Measurements from ENCODE around the gene AEBP1. TPM values are rescaled to one million over a fixed set of nuclear protein-coding genes. Genes with fewer than 3 reads are reported as not detected.

AEBP1 gene
- total and polyA plus RNA-seq, 2 of the 4 experiments (the other 2 are of a cell fraction), result 1.1 to 5.7 TPM

DNA sequence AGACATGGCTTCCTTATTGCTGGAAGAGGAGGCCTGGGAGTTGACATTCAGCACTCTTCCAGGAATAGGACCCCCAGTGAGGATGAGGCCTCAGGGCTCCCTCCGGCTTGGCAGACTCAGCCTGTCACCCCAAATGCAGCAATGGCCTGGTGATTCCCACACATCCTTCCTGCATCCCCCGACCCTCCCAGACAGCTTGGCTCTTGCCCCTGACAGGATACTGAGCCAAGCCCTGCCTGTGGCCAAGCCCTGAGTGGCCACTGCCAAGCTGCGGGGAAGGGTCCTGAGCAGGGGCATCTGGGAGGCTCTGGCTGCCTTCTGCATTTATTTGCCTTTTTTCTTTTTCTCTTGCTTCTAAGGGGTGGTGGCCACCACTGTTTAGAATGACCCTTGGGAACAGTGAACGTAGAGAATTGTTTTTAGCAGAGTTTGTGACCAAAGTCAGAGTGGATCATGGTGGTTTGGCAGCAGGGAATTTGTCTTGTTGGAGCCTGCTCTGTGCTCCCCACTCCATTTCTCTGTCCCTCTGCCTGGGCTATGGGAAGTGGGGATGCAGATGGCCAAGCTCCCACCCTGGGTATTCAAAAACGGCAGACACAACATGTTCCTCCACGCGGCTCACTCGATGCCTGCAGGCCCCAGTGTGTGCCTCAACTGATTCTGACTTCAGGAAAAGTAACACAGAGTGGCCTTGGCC is 43.0 kb upstream of the AEBP1 start:
- dilution Hi-C loops (cut with HindIII; ENCODE audit: low sequenced_read_pairs, unreplicated experiment) (no loop called here), intact Hi-C loops (cut with micrococcal nuclease) (no loop called here), in situ Hi-C loops (cut with MboI; ENCODE audit: low sequenced_read_pairs) (no loop called here)
- H3K9ac ChIP-seq (ENCODE audit: low read depth, low read length), result no peak overlapping the region
- no peak overlapping the region for H3K18ac ChIP-seq (ENCODE audit: low read depth, low read length)
- ChIA-PET POLR2A (ENCODE audit: unreplicated experiment) (no interaction called here), CTCF (no interaction called here)
- no peak overlapping the region for H4K8ac ChIP-seq (ENCODE audit: low read depth in 2 of 2, low read length in 2 of 2)
- WGBS, 2 experiments (ENCODE audit: extremely low coverage in 2 of 2, insufficient read length in 1 of 2), result 94% methylated on average over 4 of the region's 8 CpGs; no CpG with 5 or more reads in 1 of the 2 experiments
- no peak overlapping the region for H3K4ac ChIP-seq (ENCODE audit: low read depth, low read length)
- H4K91ac ChIP-seq (ENCODE audit: insufficient read depth, low read depth, low read length), result no peak overlapping the region
- no peak overlapping the region for H3K4me2 ChIP-seq (ENCODE audit: low read depth, low read length)
- peaks cover 42% of the 10 kb centered on the region for H4K20me1 ChIP-seq (ENCODE audit: insufficient read depth, low read length)
- H3K9me1 ChIP-seq (ENCODE audit: insufficient read depth, low read length), result no peaks in the 10 kb centered on the region; the same call in 1 of the 2 replicates
- no peak overlapping the region for H2BK120ac ChIP-seq (ENCODE audit: low read depth, low read length)
- no peak overlapping the region for H3K27ac ChIP-seq (ENCODE audit: insufficient read depth, low read length)
- no peaks in the 10 kb centered on the region for H3K9me3 ChIP-seq (ENCODE audit: control insufficient read depth, insufficient read depth, low read length)
- H3K14ac ChIP-seq (replicated peaks; ENCODE audit: low read depth, low read length), result no peak overlapping the region
- DNase-seq (no peak), ATAC-seq (ENCODE audit: low read depth) (no peak)
- H3K56ac ChIP-seq (ENCODE audit: extremely low read depth, insufficient read depth, low read length), result no peak overlapping the region
- H2BK20ac ChIP-seq (ENCODE audit: low read depth, low read length), result no peak overlapping the region
- H4K5ac ChIP-seq (ENCODE audit: low read depth, low read length), result no peak overlapping the region
- no peak overlapping the region for H3K23ac ChIP-seq (ENCODE audit: low read depth, low read length)
- H2BK5ac ChIP-seq (ENCODE audit: low read depth, low read length, poor library complexity, severe bottlenecking), result no peak overlapping the region
- no peak overlapping the region for H3K4me3 ChIP-seq (ENCODE audit: insufficient read depth, low read depth, low read length)
- H3K27me3 ChIP-seq (ENCODE audit: control insufficient read depth, insufficient read depth, low read length), result no peaks in the 10 kb centered on the region
- H3K36me3 ChIP-seq (ENCODE audit: control insufficient read depth, insufficient read depth, low read length), result peaks cover 59% of the 10 kb centered on the region
- H3K4me1 ChIP-seq (ENCODE audit: control insufficient read depth, insufficient read depth, low read length), result peaks cover 7% of the 10 kb centered on the region
- BruUV-seq (replicated peaks), result no TSS peak
- TF ChIP-seq MXI1 (IDR thresholded peaks at IDR 0.05; ENCODE audit: borderline replicate concordance, low read depth, low read length) (no peak), RCOR1 (IDR thresholded peaks at IDR 0.05; ENCODE audit: insufficient replicate concordance, low read length) (no peak), BHLHE40 (IDR thresholded peaks at IDR 0.05; ENCODE audit: low read depth, low read length) (no peak), NFE2L2 (IDR thresholded peaks at IDR 0.05; ENCODE audit: low read depth, low read length) (no peak), FOS (IDR thresholded peaks at IDR 0.05; ENCODE audit: low read depth, low read length) (no peak), SMC3 (IDR thresholded peaks at IDR 0.05; ENCODE audit: low read depth, low read length) (no peak), CEBPB (IDR thresholded peaks at IDR 0.05; ENCODE audit: low read depth, low read length) (no peak), MAFK (IDR thresholded peaks at IDR 0.05; ENCODE audit: low read depth, low read length) (no peak), MAZ (IDR thresholded peaks at IDR 0.05; ENCODE audit: borderline replicate concordance, low read depth, low read length) (no peak), CHD1 (IDR thresholded peaks at IDR 0.05; ENCODE audit: low read depth, low read length) (no peak), POLR2A (IDR thresholded peaks at IDR 0.05; ENCODE audit: low read depth, low read length) (no peak), RAD21 (IDR thresholded peaks at IDR 0.05; ENCODE audit: low read length) (no peak), RFX5 (IDR thresholded peaks at IDR 0.05; ENCODE audit: low read depth, low read length) (no peak)
- TF ChIP-seq, protein P1, sequence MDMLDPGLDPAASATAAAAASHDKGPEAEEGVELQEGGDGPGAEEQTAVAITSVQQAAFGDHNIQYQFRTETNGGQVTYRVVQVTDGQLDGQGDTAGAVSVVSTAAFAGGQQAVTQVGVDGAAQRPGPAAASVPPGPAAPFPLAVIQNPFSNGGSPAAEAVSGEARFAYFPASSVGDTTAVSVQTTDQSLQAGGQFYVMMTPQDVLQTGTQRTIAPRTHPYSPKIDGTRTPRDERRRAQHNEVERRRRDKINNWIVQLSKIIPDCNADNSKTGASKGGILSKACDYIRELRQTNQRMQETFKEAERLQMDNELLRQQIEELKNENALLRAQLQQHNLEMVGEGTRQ (IDR thresholded peaks at IDR 0.05; ENCODE audit: low read depth, low read length), result no peak
- TF ChIP-seq, protein P2, sequence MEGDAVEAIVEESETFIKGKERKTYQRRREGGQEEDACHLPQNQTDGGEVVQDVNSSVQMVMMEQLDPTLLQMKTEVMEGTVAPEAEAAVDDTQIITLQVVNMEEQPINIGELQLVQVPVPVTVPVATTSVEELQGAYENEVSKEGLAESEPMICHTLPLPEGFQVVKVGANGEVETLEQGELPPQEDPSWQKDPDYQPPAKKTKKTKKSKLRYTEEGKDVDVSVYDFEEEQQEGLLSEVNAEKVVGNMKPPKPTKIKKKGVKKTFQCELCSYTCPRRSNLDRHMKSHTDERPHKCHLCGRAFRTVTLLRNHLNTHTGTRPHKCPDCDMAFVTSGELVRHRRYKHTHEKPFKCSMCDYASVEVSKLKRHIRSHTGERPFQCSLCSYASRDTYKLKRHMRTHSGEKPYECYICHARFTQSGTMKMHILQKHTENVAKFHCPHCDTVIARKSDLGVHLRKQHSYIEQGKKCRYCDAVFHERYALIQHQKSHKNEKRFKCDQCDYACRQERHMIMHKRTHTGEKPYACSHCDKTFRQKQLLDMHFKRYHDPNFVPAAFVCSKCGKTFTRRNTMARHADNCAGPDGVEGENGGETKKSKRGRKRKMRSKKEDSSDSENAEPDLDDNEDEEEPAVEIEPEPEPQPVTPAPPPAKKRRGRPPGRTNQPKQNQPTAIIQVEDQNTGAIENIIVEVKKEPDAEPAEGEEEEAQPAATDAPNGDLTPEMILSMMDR (conservative IDR thresholded peaks at IDR 0.05; ENCODE audit: low read depth, low read length), result no peak
- TF ChIP-seq, protein P3, sequence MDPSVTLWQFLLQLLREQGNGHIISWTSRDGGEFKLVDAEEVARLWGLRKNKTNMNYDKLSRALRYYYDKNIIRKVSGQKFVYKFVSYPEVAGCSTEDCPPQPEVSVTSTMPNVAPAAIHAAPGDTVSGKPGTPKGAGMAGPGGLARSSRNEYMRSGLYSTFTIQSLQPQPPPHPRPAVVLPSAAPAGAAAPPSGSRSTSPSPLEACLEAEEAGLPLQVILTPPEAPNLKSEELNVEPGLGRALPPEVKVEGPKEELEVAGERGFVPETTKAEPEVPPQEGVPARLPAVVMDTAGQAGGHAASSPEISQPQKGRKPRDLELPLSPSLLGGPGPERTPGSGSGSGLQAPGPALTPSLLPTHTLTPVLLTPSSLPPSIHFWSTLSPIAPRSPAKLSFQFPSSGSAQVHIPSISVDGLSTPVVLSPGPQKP (IDR thresholded peaks at IDR 0.05; ENCODE audit: borderline replicate concordance, low read depth, low read length), result no peak
- H2BK15ac ChIP-seq (ENCODE audit: low read depth, low read length), result no peak overlapping the region
- no peak overlapping the region for H2AK5ac ChIP-seq (ENCODE audit: low read depth, low read length)
- H3K79me1 ChIP-seq (ENCODE audit: low read depth in 1 of 2, low read length in 2 of 2), result peaks cover 7 to 13% of the 10 kb centered on the region in 2 experiments
- no peak overlapping the region for H2AK9ac ChIP-seq (replicated peaks; ENCODE audit: low read depth, low read length, poor library complexity)
- no peak overlapping the region for H2AFZ ChIP-seq (replicated peaks; ENCODE audit: low read length, poor library complexity)
